GM21619 (cell line): Measurements from ENCODE around the gene RALGAPA2.
A peak's percentile ranks its signal among the peaks of the same experiment; 100 is the strongest.

ENCODE experiments used
- ATAC-seq: cut with Tn5 transposase; IDR thresholded peaks from one replicate; pipeline ENCODE4 v1.9.1; 2021; ENCODE audit not compliant: unreplicated experiment

Gene RALGAPA2

GRCh38 chr20:20477444-20478041, 234.9 kb downstream of the RALGAPA2 start:
- ATAC-seq: no peak

- ATAC-seq: no peak
Observed at GRCh38 chr20:20476504-20476903, 235.9 kb downstream of the RALGAPA2 start.

- no peak for ATAC-seq
Observed at GRCh38 chr20:20473657-20474056, 238.8 kb downstream of the RALGAPA2 start.

GRCh38 chr20:20472684-20473274, 239.7 kb downstream of the RALGAPA2 start:
- no peak for ATAC-seq

- peak; percentile 85 for ATAC-seq
Observed at GRCh38 chr20:20466341-20466879, 246.0 kb downstream of the RALGAPA2 start.

GRCh38 chr20:20465252-20465651, 247.2 kb downstream of the RALGAPA2 start:
- ATAC-seq: no peak

GRCh38 chr20:20463933-20464374, 248.5 kb downstream of the RALGAPA2 start:
- peak; percentile 34 for ATAC-seq

GRCh38 chr20:20462185-20462584, 250.3 kb downstream of the RALGAPA2 start:
- no peak for ATAC-seq

- no peak for ATAC-seq
Observed at GRCh38 chr20:20461551-20461950, 250.9 kb downstream of the RALGAPA2 start.

- no peak for ATAC-seq
Observed at GRCh38 chr20:20459726-20460125, 252.7 kb downstream of the RALGAPA2 start.

GRCh38 chr20:20457392-20458126, 254.9 kb downstream of the RALGAPA2 start:
- no peak for ATAC-seq

GRCh38 chr20:20456741-20457140, 255.7 kb downstream of the RALGAPA2 start:
- ATAC-seq: no peak

GRCh38 chr20:20455926-20456325, 256.5 kb downstream of the RALGAPA2 start:
- no peak for ATAC-seq

GRCh38 chr20:20454850-20455627, 257.4 kb downstream of the RALGAPA2 start:
- ATAC-seq: no peak

GRCh38 chr20:20454367-20454766, 258.1 kb downstream of the RALGAPA2 start:
- ATAC-seq: no peak

GRCh38 chr20:20452254-20452676, 260.2 kb downstream of the RALGAPA2 start:
- ATAC-seq: peak; percentile 93

GRCh38 chr20:20450521-20450920, 261.9 kb downstream of the RALGAPA2 start:
- ATAC-seq: no peak

GRCh38 chr20:20448881-20449280, 263.6 kb downstream of the RALGAPA2 start:
- ATAC-seq: no peak

- no peak for ATAC-seq
Observed at GRCh38 chr20:20447196-20447595, 265.2 kb downstream of the RALGAPA2 start.

- ATAC-seq: no peak
Observed at GRCh38 chr20:20446425-20447015, 265.9 kb downstream of the RALGAPA2 start.

- ATAC-seq: no peak
Observed at GRCh38 chr20:20446001-20446400, 266.4 kb downstream of the RALGAPA2 start.
